NB4 (cell line): Measurements from ENCODE around the gene GAB2.
A peak's percentile ranks its signal among the peaks of the same experiment; 100 is the strongest.

Experiments
- DNase-seq: peaks from one replicate; pipeline ENCODE4 v3.0.0; 2010; ENCODE audit warnings: low read depth
- H3K4me3 ChIP-seq: one replicate; pipeline ENCODE4 v1.5.1; 2011; ENCODE audit warnings: mild to moderate bottlenecking, low read depth, low read length, moderate library complexity
- MAX ChIP-seq: IDR thresholded peaks from 2 replicates; pipeline ENCODE4 v1.6.1; 2011; ENCODE audit warnings: low read depth, low read length
- MYC ChIP-seq: IDR thresholded peaks from 2 replicates; pipeline ENCODE4 v1.6.1; 2011; ENCODE audit warnings: low read depth, low read length
- POLR2A ChIP-seq: IDR thresholded peaks from 2 replicates; pipeline ENCODE4 v1.6.1; 2011; ENCODE audit warnings: mild to moderate bottlenecking; ENCODE audit not compliant: insufficient read length; ENCODE audit errors: extremely low read depth
- TF ChIP-seq, protein P1 (sequence below): IDR thresholded peaks from one replicate; pipeline ENCODE4 v1.5.1; 2012; ENCODE audit warnings: low read depth, low read length

The GAB2 gene

GRCh38 chr11:78400702-78401101 lies 16.9 kb downstream of the GAB2 start:
- DNase-seq: no peak
- H3K4me3 ChIP-seq: no peak overlapping the region
- TF ChIP-seq, protein P1, sequence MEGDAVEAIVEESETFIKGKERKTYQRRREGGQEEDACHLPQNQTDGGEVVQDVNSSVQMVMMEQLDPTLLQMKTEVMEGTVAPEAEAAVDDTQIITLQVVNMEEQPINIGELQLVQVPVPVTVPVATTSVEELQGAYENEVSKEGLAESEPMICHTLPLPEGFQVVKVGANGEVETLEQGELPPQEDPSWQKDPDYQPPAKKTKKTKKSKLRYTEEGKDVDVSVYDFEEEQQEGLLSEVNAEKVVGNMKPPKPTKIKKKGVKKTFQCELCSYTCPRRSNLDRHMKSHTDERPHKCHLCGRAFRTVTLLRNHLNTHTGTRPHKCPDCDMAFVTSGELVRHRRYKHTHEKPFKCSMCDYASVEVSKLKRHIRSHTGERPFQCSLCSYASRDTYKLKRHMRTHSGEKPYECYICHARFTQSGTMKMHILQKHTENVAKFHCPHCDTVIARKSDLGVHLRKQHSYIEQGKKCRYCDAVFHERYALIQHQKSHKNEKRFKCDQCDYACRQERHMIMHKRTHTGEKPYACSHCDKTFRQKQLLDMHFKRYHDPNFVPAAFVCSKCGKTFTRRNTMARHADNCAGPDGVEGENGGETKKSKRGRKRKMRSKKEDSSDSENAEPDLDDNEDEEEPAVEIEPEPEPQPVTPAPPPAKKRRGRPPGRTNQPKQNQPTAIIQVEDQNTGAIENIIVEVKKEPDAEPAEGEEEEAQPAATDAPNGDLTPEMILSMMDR: no peak
- no peak for TF ChIP-seq MAX
- TF ChIP-seq POLR2A: no peak
- TF ChIP-seq MYC: no peak

DNA sequence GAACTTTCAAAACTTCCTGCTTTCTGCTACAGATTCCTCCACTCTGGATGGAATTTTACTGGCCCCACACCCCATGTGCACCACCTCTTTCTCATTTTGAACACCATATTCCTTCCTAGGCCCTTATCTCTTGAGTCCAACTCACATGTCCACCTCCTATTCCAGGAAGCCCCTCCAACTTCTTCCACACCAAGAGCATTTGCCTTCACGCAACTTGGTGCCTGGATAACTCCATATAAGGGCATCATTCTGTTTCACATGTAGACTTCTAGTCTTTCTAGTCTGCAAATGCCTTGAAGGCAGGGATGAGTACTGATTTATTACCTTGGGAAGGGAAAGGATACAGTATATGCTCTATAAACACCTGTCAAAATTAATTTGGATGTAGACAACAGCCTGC lies 17.5 kb downstream of the GAB2 start:
- H3K4me3 ChIP-seq: no peak overlapping the region
- TF ChIP-seq, protein P1: no peak
- TF ChIP-seq MYC: no peak
- TF ChIP-seq MAX: no peak
- DNase-seq: no peak

DNA sequence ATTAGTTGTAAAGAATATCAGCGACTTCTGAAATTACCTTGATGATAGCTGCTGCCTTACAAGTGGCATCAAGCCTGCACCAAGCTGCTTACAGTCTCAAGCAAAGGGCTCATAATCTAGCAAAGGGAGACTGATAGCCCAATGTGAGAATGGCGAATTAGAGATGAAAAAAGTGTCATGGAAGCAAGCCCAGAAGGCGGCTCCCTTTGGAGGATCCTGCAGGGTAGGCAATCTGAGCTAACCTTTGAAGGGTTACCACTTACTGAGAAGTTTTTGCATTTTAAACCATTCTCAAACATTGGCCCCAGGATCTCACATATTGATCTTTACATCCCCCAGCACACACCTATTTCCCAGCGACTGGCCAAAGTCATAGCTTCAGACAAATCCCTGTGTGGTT lies 18.5 kb downstream of the GAB2 start:
- no peak overlapping the region for H3K4me3 ChIP-seq
- no peak for DNase-seq
- no peak for TF ChIP-seq MAX
- TF ChIP-seq, protein P1: no peak
- TF ChIP-seq MYC: no peak

- DNase-seq: no peak
- no peak overlapping the region for H3K4me3 ChIP-seq
- TF ChIP-seq POLR2A (no peak), MAX (no peak), MYC (no peak)
- TF ChIP-seq, protein P1: no peak
Observed at GRCh38 chr11:78398715-78399114, 18.9 kb downstream of the GAB2 start.

- H3K4me3 ChIP-seq: no peak overlapping the region
- TF ChIP-seq POLR2A (no peak), MYC (no peak), MAX (no peak)
- TF ChIP-seq, protein P1: no peak
- peak; percentile 81 for DNase-seq
Observed at GRCh38 chr11:78397398-78397797, 20.2 kb downstream of the GAB2 start.

DNA sequence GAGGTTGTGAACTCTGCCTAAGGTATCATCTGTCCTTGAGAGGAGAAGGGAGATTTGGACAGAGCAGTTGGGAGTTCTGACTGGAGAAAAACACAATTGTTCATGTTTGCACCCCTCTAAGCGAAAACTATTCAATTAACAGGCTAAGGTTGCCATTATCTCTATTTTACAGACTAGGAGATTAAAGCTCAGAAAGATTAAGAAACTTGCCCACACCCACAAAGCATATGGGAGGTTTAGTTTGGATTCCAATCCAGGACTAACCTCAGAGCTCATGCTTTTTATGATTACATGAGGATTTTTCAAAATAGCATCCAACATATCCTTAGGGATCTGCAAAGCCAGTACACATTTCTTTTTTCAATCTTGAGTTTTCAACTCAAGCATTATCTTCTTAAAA lies 22.0 kb downstream of the GAB2 start:
- no peak overlapping the region for H3K4me3 ChIP-seq
- no peak for DNase-seq
- TF ChIP-seq MAX (no peak), MYC (no peak), POLR2A (no peak)
- TF ChIP-seq, protein P1: no peak
